Common myeloid progenitor, CD34-positive (primary cell): Measurements from ENCODE around the gene PARP12.

Experiments used
- CTCF ChIA-PET: fragments of 350-600 bp; sonication (Branson Sonifier 250); formaldehyde crosslinking; loops from one replicate; lab custom pipeline; 2021; ENCODE audit warnings: antibody characterized with exemption; lab: Charles Lee
- POLR2A ChIA-PET: fragments of 350-600 bp; sonication (Branson Sonifier 250); formaldehyde crosslinking; loops from one replicate; lab custom pipeline; 2021; ENCODE audit warnings: antibody characterized with exemption; lab: Charles Lee
- DNase-seq, 3 donors: peaks; one replicate each; pipeline versions ENCODE4 v3.0.0 to v3.0.0-alpha.2; 2013
- H3K27ac ChIP-seq, 2 experiments: 1 replicate in 1 of 2; 2 replicates in 1 of 2; pipeline ENCODE4 v1.7.0; 2013; ENCODE audit warnings: inconsistent platforms in 2 of 2, low read length in 2 of 2, mild to moderate bottlenecking in 2 of 2, low read depth in 1 of 2, moderate library complexity in 1 of 2; ENCODE audit not compliant: severe bottlenecking in 2 of 2, insufficient read depth in 1 of 2, poor library complexity in 1 of 2
- H3K27me3 ChIP-seq, 5 experiments: replicated peaks in 2 of 5; 1 replicate in 3 of 5; 2 replicates in 2 of 5; pipeline versions ENCODE4 v1.6.1 to v1.7.0; 2013; ENCODE audit warnings: low read length in 4 of 5, mild to moderate bottlenecking in 2 of 5, moderate library complexity in 2 of 5, inconsistent platforms in 1 of 5; ENCODE audit not compliant: insufficient read depth in 5 of 5, control insufficient read depth in 4 of 5
- H3K36me3 ChIP-seq, 4 experiments: 1 replicate in 2 of 4; 2 replicates in 2 of 4; pipeline versions ENCODE4 v1.6.1 to v1.7.0; 2013; ENCODE audit warnings: low read length in 3 of 4, control low read depth in 1 of 4, mild to moderate bottlenecking in 1 of 4; ENCODE audit not compliant: control insufficient read depth in 4 of 4, insufficient read depth in 4 of 4
- H3K4me1 ChIP-seq, 4 experiments: 1 replicate in 3 of 4; 2 replicates in 1 of 4; pipeline versions ENCODE4 v1.6.1 to v1.7.1; 2013; ENCODE audit warnings: low read length in 3 of 4, mild to moderate bottlenecking in 3 of 4, control low read depth in 1 of 4, inconsistent platforms in 1 of 4, moderate library complexity in 1 of 4; ENCODE audit not compliant: control insufficient read depth in 4 of 4, insufficient read depth in 4 of 4; ENCODE audit errors: control extremely low read depth in 1 of 4
- H3K4me3 ChIP-seq, 7 experiments: 1 replicate in 4 of 7; 2 replicates in 3 of 7; pipeline versions ENCODE4 v1.5.1 to v1.7.0; 2013; ENCODE audit warnings: mild to moderate bottlenecking in 7 of 7, low read length in 6 of 7, moderate library complexity in 6 of 7, inconsistent platforms in 2 of 7, low read depth in 2 of 7, control low read depth in 1 of 7; ENCODE audit not compliant: insufficient read depth in 4 of 7, control insufficient read depth in 1 of 7; ENCODE audit errors: extremely low read depth in 1 of 7
- H3K9me3 ChIP-seq, 5 experiments: 1 replicate in 4 of 5; 2 replicates in 1 of 5; pipeline versions ENCODE4 v1.6.1 to v1.7.1; 2013; ENCODE audit warnings: low read length in 4 of 5, mild to moderate bottlenecking in 2 of 5, inconsistent platforms in 1 of 5, low read depth in 1 of 5, moderate library complexity in 1 of 5; ENCODE audit not compliant: control insufficient read depth in 4 of 5, insufficient read depth in 2 of 5; ENCODE audit errors: control extremely low read depth in 1 of 5
- WGBS: methylation state at CpG from one replicate; pipeline ENCODE4 v1.1.5; 2013; ENCODE audit not compliant: insufficient coverage; 5-methylcytosine and 5-hydroxymethylcytosine counted together

Gene PARP12

GRCh38 chr7:140048138-140048537 is 14.6 kb downstream of the PARP12 start:
- H3K27ac ChIP-seq = no peak overlapping the region
- H3K36me3 ChIP-seq = peaks cover 9 to 26% (median 12%) of the 10 kb centered on the region in 4 experiments
- no peaks in the 10 kb centered on the region for H3K4me1 ChIP-seq
- no peak for DNase-seq
- no peaks in the 10 kb centered on the region for H3K27me3 ChIP-seq
- H3K4me3 ChIP-seq = no peak overlapping the region
- 90% methylated on average over 2 of the region's 4 CpGs for WGBS
- POLR2A ChIA-PET = no interaction called here
- CTCF ChIA-PET = no interaction called here
- H3K9me3 ChIP-seq = no peaks in the 10 kb centered on the region

- H3K27me3 ChIP-seq = no peaks in the 10 kb centered on the region
- H3K4me1 ChIP-seq = peaks cover 0 to 4% (median 0%) of the 10 kb centered on the region in 4 experiments
- 100% methylated on average over 3 of the region's 3 CpGs for WGBS
- H3K4me3 ChIP-seq = no peak overlapping the region
- ChIA-PET CTCF (no interaction called here), POLR2A (no interaction called here)
- H3K36me3 ChIP-seq = peaks cover 9 to 26% (median 12%) of the 10 kb centered on the region in 4 experiments
- DNase-seq = no peak
- H3K9me3 ChIP-seq = no peaks in the 10 kb centered on the region
- no peak overlapping the region for H3K27ac ChIP-seq
These were observed 15.6 kb downstream of the PARP12 start for GRCh38 chr7:140047197-140047596.

GRCh38 chr7:140045697-140046096 is 17.1 kb downstream of the PARP12 start:
- no peak overlapping the region for H3K4me3 ChIP-seq
- H3K9me3 ChIP-seq = no peaks in the 10 kb centered on the region
- no peak overlapping the region for H3K27ac ChIP-seq
- POLR2A ChIA-PET = no interaction called here
- peaks cover 12 to 26% (median 18%) of the 10 kb centered on the region in 4 experiments for H3K36me3 ChIP-seq
- no peak for DNase-seq
- peaks cover 0 to 8% (median 0%) of the 10 kb centered on the region in 4 experiments for H3K4me1 ChIP-seq
- no peaks in the 10 kb centered on the region for H3K27me3 ChIP-seq
- WGBS = 97% methylated on average over 4 of the region's 6 CpGs
- CTCF ChIA-PET = interaction anchor here (0.7 to 1.4 kb wide), 3 partner anchors 9 to 30 kb away, joined by 3 to 4 read pairs (median 3); no protein-coding TSS in a partner anchor

- H3K27me3 ChIP-seq = no peaks in the 10 kb centered on the region
- H3K27ac ChIP-seq = no peak overlapping the region
- peaks cover 12 to 35% (median 18%) of the 10 kb centered on the region in 4 experiments for H3K36me3 ChIP-seq
- WGBS = 100% methylated on average over 5 of the region's 6 CpGs
- H3K4me3 ChIP-seq = no peak overlapping the region
- DNase-seq = no peak
- no peaks in the 10 kb centered on the region for H3K9me3 ChIP-seq
- CTCF ChIA-PET = interaction anchor here (0.7 to 1.4 kb wide), 2 partner anchors 16 to 29 kb away, joined by 3 to 4 read pairs; no protein-coding TSS in a partner anchor
- POLR2A ChIA-PET = interaction anchor here (0.6 kb wide), 1 partner anchor 45 kb away, joined by 3 read pairs; no protein-coding TSS in a partner anchor
- H3K4me1 ChIP-seq = peaks cover 0 to 8% (median 0%) of the 10 kb centered on the region in 4 experiments
These were observed 18.5 kb downstream of the PARP12 start for GRCh38 chr7:140044251-140044650.

GRCh38 chr7:140042386-140042670 is 20.4 kb downstream of the PARP12 start:
- no peak overlapping the region for H3K4me3 ChIP-seq
- ChIA-PET POLR2A (no interaction called here), CTCF (interaction anchor here (0.7 to 0.9 kb wide), 2 partner anchors 15 to 425 kb away, joined by 3 to 4 read pairs; no protein-coding TSS in a partner anchor)
- no peak for DNase-seq
- H3K27ac ChIP-seq = no peak overlapping the region
- peaks cover 14 to 49% (median 27%) of the 10 kb centered on the region in 4 experiments for H3K36me3 ChIP-seq
- WGBS = 66% methylated on average over 9 of the region's 10 CpGs
- no peaks in the 10 kb centered on the region for H3K9me3 ChIP-seq
- H3K27me3 ChIP-seq = no peaks in the 10 kb centered on the region
- H3K4me1 ChIP-seq = peaks cover 0 to 8% (median 0%) of the 10 kb centered on the region in 4 experiments

GRCh38 chr7:140041659-140042385 is 20.9 kb downstream of the PARP12 start:
- peaks cover 0 to 9% (median 2%) of the 10 kb centered on the region in 4 experiments for H3K4me1 ChIP-seq
- H3K27me3 ChIP-seq = no peaks in the 10 kb centered on the region
- no peaks in the 10 kb centered on the region for H3K9me3 ChIP-seq
- WGBS = 88% methylated on average over 11 of the region's 12 CpGs
- POLR2A ChIA-PET = no interaction called here
- H3K4me3 ChIP-seq = no peak overlapping the region
- H3K36me3 ChIP-seq = peaks cover 14 to 52% (median 28%) of the 10 kb centered on the region in 4 experiments
- no peak for DNase-seq
- CTCF ChIA-PET = interaction anchor here (0.7 to 0.9 kb wide), 2 partner anchors 15 to 424 kb away, joined by 3 to 4 read pairs; no protein-coding TSS in a partner anchor
- H3K27ac ChIP-seq = no peak overlapping the region

GRCh38 chr7:140039896-140040295 is 22.9 kb downstream of the PARP12 start:
- H3K4me1 ChIP-seq = peaks cover 0 to 16% (median 10%) of the 10 kb centered on the region in 4 experiments
- no peak overlapping the region for H3K27ac ChIP-seq
- no peak overlapping the region for H3K4me3 ChIP-seq
- H3K9me3 ChIP-seq = no peaks in the 10 kb centered on the region
- DNase-seq = no peak
- H3K36me3 ChIP-seq = peaks cover 7 to 46% (median 23%) of the 10 kb centered on the region in 4 experiments
- no peaks in the 10 kb centered on the region for H3K27me3 ChIP-seq
- ChIA-PET POLR2A (no interaction called here), CTCF (interaction anchor here (0.5 kb wide), 1 partner anchor 652 kb away, joined by 3 read pairs; no protein-coding TSS in a partner anchor)
- WGBS = 97% methylated on average over 10 of the region's 12 CpGs
